GM12873 (cell line): ENCODE data around the gene DHX15.

Source experiments
- TF ChIP-seq, protein P1 (sequence below): IDR thresholded peaks from 2 replicates; pipeline ENCODE4 v1.5.1; 2012; ENCODE audit warnings: low read depth, mild to moderate bottlenecking, moderate library complexity, low read length, control low read depth; ENCODE audit not compliant: insufficient read depth; ENCODE audit errors: missing control alignments

The DHX15 gene

DNA sequence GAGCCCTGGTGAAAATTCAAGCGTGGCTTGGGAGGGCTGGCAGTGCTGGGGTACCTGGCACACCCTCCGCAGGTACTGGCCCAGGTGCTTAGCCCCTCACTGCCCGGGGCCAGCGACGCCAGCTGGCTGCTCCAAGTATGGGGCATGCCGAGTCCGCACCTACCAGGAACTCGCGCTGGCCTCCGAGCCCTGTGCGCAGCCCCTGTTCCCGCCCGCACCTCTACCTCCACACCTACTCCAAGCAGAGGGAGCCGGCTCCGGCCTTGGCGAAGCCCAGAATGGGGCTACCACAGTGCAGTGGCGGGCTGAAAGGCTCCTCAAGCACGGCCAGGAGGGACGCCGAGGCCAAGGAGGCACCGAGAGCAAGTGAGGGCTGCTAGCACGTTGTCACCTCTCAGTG lies 14.9 kb upstream of the DHX15 start:
- TF ChIP-seq, protein P1, sequence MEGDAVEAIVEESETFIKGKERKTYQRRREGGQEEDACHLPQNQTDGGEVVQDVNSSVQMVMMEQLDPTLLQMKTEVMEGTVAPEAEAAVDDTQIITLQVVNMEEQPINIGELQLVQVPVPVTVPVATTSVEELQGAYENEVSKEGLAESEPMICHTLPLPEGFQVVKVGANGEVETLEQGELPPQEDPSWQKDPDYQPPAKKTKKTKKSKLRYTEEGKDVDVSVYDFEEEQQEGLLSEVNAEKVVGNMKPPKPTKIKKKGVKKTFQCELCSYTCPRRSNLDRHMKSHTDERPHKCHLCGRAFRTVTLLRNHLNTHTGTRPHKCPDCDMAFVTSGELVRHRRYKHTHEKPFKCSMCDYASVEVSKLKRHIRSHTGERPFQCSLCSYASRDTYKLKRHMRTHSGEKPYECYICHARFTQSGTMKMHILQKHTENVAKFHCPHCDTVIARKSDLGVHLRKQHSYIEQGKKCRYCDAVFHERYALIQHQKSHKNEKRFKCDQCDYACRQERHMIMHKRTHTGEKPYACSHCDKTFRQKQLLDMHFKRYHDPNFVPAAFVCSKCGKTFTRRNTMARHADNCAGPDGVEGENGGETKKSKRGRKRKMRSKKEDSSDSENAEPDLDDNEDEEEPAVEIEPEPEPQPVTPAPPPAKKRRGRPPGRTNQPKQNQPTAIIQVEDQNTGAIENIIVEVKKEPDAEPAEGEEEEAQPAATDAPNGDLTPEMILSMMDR, result no peak

DNA sequence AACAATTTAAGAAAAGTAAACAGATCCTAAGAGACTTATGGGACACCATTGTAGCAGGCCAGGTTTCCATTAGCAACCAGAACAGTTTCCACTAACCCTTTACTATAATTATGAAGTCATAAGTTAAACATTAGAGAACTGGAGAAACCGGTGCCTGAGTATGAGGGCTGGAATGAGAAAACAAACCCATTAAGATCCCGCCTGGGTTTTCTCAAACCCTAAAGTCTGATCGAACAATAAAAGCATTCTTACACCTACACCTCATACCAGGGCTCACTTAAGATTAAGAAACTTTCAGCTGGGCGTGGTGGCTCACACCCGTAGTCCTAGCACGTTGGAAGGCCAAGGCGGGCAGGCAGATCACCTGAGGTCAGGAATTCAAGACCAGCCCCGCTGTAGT lies 13.7 kb upstream of the DHX15 start:
- TF ChIP-seq, protein P1, result no peak

DNA sequence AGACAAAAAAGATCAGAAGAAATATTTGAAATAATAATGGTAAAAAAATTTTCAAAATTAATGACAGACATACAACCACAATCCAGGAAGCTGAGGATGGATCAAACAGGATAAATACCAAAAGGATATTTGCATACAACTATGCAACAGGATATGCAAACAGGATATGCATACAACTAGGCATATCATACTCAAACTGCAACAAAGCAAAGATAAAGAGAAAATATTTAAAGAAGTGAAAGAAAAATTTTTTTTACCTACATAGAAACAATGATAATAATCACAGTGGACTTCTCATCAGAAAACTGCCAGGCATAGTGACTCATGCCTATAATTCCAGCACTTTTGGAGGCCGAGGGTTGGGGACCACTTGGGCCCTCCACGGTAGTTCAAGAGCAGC lies 11.3 kb upstream of the DHX15 start:
- TF ChIP-seq, protein P1, result no peak

DNA sequence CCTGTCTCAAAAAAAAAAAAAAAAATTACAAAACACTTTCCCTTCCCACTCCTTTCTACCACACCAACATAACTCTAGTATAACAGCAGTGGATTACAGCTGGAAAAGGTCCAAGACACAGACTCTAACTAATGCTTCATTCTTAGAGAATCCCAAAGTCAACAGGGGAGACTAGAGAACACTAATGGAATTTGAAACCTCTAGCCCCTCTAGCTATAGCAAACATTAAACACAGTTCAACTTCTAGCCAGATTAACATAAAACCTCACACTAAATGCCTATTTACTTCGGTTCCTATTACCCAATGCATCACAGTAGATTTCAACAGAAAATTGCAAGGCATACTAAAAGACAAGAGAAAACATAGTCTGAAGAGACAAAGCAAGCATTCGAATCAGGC lies 10.5 kb upstream of the DHX15 start:
- TF ChIP-seq, protein P1, result no peak

DNA sequence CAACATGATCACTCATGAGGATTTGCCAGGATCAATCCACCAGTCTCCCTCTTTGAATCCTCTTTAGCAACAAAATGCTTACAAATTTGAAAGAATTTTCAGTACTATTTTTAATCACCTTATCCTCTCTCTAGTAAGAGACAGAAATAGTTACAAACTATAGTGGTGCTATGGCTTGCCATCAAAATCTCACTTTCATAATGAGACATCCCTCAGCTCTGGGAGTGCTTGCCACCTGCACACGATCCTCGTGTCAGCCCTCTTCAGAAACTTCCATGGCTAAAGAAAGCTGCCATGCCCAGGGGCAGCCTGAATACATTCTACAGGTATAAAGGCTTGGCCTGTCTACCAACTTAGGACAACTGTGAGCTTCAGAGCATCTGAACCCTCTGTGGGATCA lies 5.1 kb upstream of the DHX15 start:
- TF ChIP-seq, protein P1, result no peak

DNA sequence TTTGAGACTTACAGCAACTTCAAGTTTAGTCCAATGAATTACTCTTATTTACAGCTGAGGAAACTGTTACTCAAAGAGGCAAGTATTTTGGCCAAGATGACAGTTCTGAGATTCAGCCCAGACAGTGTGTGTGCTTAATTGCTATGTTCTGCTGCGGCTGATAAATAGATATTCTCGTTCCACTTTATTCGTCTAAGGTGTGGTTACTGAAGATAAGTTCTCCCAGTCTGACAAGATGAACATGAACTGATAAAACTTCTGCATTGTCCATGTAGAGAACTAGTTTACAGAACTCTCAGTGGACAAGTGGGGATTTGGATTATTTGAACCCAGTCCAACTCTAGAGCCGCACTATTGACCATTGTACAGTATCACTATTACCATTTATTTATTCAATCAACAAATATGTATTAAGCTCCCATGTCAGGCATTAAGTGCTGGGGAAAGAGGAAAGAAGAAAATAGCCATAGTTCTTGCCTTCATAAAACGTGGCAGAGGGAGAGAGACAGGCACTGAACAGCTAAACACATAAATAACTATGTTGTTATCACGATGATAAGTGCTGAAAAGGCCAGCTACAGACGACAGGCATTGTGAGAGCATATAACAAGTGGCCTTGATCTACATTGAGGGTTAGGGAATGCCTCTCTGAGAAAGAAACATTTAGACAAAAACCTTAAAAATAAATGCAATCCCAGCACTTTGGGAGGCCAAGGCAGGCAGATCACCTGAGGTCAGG lies 4.0 kb upstream of the DHX15 start:
- TF ChIP-seq, protein P1, result no peak

DNA sequence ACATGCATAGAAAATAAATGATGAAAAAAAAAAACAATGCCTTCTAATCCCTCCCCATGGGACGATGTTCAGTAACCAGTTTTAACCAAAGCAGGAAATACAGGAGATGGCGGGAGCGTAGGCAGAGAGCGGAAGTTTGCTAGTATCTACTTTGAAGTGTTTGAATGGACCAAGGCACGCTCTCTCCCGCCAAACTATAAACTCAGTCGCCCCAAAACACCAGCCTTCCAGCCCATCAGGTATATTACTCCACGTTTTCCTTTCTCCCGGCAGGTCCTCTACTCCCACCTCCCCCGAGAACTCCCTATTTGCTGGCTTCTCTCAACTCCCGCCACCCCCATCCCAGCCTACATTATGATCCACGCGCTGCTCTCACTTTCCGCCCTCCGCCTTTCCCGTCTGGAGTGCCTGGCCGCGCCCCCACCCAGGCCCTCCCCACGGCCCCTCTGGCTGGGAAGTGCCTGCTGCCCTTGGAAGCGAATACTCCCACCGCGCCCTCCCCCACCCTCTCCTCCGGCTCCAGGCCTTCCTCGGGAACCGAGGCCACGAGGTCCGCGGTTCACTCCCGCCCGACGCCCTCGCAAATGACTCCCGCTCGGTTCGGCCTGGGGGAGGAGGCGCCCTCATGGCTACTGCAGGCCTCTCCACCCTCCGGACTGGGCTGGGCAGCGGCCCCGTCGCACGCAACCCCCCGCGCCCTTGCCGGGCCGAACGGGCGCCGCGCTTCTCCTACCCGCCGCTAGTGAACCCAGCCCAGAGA lies 723 bp downstream of the DHX15 start:
- TF ChIP-seq, protein P1, result no peak
